HL-60 (cell line): ENCODE measurements around the gene SLC9C1.

Source experiments
- CTCF ChIP-seq: IDR thresholded peaks from one replicate; pipeline ENCODE4 v1.5.1; 2011; ENCODE audit warnings: low read length, control low read depth, inconsistent platforms; ENCODE audit not compliant: insufficient read depth
- GABPA ChIP-seq: IDR thresholded peaks from 2 replicates; pipeline ENCODE4 v1.6.1; 2012; ENCODE audit warnings: low read depth
- POLR2AphosphoS5 ChIP-seq: IDR thresholded peaks from 2 replicates; pipeline ENCODE4 v1.6.1; 2012; ENCODE audit warnings: low read depth
- REST ChIP-seq: IDR thresholded peaks from 2 replicates; pipeline ENCODE4 v1.6.1; 2012; ENCODE audit warnings: low read depth; ENCODE audit not compliant: insufficient replicate concordance
- SPI1 ChIP-seq: IDR thresholded peaks from 2 replicates; pipeline ENCODE4 v1.6.1; 2012; ENCODE audit warnings: low read depth, mild to moderate bottlenecking, borderline replicate concordance

- no peak for TF ChIP-seq CTCF
- TF ChIP-seq POLR2AphosphoS5: no peak
- no peak for TF ChIP-seq GABPA
- TF ChIP-seq REST: no peak
- no peak for TF ChIP-seq SPI1
These were observed 47.4 kb upstream of the SLC9C1 start for GRCh38 chr3:112341386-112341785.
